ENCODE results near the gene IQCF2.
"Not testable (repeated sequence)": the region's sequence is repeated elsewhere in the genome, so short reads cannot be mapped to it uniquely, and the experiment has no call there.

Gene IQCF2

GRCh38 chr3:51860703-51861665 lies at the start of gene IQCF2:
Gene IQCF2, plus strand, starts transcription at chr3:51861615. Its CDS starts 52 bp downstream, at chr3:51861667.
- DNase-seq (ENCODE audit: low spot score) = no peak

- no peak for DNase-seq (ENCODE audit: low spot score)
These were observed 47.9 kb upstream of the IQCF2 start for GRCh38 chr3:51813539-51813938.

DNA sequence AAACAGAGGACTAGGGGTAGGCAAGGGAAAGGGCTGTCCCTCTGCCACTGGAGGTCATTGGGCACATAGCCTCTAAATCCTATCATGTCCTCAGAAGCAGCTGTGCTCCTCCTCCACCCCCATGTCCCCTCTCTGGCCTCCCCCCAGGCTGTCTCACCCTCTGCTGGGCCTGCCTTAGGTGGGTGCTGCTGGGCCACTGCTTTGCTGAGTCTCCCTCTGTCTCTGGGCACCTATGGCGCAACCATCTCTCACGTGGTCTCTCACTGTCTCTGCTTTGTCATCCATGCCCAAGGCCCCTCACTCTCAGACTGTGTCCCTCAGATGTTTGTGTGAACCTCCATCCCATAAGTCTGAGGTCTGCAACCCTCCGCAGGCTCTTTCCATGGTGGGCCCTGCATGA lies 47.4 kb upstream of the IQCF2 start:
- DNase-seq (ENCODE audit: low spot score) = no peak

- no peak for DNase-seq (ENCODE audit: low spot score)
These were observed 45.8 kb upstream of the IQCF2 start for GRCh38 chr3:51815614-51816013.

DNA sequence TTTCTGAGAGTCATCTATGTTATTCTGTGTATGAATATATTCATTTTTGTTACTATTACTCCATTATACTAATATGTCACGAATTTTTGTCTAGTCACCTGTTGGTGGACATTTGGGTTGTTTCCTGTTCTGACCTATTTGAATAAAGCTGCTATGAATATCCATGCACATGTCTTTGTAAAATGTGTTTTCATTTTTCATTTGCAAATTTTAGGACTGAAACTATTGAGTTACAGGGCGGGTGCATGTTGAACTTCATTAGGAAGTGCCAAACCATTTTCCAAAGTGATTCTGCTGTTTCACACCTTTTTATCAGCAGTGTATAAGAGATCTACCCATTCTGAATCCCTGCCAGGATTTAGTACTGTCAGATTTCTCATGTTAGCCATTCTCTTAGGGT lies 44.7 kb upstream of the IQCF2 start:
- no peak for DNase-seq (ENCODE audit: low spot score)

GRCh38 chr3:51817375-51817774 lies 44.0 kb upstream of the IQCF2 start:
- DNase-seq (ENCODE audit: low spot score) = no peak

DNA sequence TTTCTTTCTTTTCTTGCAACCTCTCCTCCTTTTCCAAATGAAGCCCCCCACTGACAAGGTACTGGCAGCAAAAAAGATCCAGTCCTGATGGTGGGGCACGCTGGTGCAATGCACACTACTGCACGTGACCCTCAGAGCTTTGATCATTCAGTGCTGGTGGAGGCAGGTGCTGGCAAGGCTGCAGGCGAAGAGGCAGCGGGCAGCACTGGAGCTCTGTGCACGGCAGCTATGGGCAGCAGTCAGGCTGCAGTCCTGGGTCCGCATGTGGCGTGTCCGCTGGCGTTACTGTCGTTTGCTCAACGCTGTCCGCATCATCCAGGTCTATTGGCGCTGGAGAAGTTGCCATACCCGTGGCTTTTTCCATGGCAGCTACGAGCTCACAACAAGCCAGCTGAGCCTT lies 42.3 kb upstream of the IQCF2 start:
- DNase-seq (ENCODE audit: low spot score) = no peak

- no peak for DNase-seq (ENCODE audit: low spot score)
These were observed 41.6 kb upstream of the IQCF2 start for GRCh38 chr3:51819709-51820406.

DNA sequence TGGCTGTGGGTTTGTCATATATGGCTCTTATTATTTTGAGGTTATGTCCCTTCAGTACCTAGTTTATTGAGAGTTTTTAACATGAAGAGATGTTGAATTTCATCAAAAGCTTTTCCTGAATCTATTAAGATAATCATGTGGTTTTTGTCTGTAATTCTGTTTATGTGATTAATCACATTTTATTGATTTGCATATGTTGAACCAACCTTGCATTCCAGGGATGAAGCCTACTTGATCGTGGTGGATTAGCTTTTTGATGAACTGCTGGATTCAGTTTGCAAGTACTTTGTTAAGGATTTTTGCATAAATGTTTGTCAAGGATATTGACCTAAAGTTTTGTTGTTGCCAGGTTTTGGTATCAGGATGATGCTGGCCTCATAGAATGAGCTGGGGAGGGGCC lies 33.1 kb upstream of the IQCF2 start:
- DNase-seq (ENCODE audit: low spot score) = no peak

DNA sequence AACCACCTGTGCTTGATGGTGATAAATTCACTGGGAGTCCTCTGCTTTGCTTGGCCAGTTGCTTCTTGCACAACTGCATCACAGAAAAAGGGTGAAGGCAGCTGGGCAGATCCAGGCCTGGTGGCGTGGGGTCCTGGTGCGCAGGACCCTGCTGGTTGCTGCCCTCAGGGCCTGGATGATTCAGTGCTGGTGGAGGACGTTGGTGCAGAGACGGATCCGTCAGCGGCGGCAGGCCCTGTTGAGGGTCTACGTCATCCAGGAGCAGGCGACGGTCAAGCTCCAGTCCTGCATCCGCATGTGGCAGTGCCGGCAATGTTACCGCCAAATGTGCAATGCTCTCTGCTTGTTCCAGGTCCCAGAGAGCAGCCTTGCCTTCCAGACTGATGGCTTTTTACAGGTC lies 31.1 kb upstream of the IQCF2 start:
- DNase-seq (ENCODE audit: low spot score) = no peak

GRCh38 chr3:51830836-51831385 lies 30.5 kb upstream of the IQCF2 start:
- no peak for DNase-seq (ENCODE audit: low spot score)

DNA sequence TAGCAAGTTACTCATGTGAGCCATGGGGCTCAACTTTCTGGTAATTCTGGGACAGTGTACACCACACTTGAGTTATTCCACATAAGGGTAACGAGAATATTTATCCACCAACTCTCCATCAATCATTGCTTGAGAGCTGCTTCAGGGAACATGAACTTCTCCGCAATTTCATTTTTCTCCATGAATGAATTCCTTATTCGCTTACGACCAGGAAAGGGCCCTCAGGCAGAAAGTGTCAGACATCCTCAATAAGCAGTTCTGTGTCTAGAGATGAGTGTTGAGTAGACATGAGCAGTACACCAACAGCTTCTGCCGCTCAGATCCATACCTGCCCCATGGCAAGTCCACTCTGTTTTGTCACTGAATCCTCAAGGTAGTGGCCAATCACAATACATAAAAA lies 24.8 kb upstream of the IQCF2 start:
- no peak for DNase-seq (ENCODE audit: low spot score)

DNA sequence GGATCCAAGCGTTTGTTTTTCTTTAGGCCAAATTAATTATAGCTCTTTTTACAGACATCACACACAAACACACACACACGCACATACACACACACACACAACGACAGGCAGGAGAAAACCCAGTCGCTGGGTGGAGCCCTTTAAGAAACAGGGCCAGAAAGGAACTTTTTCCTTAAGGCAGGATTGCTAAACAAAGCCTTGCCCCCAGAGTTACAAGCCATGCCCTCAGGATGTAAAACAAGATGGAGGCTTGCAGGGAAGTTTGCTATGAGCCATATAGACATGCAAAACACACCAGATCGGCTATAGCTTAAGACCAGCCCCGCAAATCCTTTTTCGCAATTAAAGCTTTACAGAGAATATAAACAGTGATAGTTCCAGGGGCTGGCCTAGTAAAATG lies 16.3 kb upstream of the IQCF2 start:
- DNase-seq (ENCODE audit: low spot score) = no peak

- DNase-seq (ENCODE audit: low spot score) = not testable (repeated sequence)
These were observed 6.0 kb upstream of the IQCF2 start for GRCh38 chr3:51855411-51855810.

DNA sequence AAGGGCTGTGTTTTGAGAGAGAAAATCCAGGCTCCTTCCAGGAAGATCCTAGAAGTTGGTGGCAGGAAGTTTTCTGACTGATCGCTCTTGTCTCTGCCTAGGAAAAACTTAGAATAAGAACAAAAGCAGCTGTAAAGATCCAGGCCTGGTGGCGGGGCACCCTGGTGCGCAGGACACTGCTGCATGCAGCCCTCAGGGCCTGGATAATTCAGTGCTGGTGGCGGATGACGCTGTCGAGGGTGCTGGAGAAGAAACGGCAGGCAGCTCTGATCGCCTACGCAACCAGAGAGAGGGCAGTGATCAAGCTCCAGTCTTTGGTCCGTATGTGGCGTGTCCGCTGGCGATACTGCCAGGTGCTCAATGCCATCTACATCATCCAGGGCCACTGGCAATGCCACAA lies 1.5 kb downstream of the IQCF2 start:
- DNase-seq (ENCODE audit: low spot score) = no peak

DNA sequence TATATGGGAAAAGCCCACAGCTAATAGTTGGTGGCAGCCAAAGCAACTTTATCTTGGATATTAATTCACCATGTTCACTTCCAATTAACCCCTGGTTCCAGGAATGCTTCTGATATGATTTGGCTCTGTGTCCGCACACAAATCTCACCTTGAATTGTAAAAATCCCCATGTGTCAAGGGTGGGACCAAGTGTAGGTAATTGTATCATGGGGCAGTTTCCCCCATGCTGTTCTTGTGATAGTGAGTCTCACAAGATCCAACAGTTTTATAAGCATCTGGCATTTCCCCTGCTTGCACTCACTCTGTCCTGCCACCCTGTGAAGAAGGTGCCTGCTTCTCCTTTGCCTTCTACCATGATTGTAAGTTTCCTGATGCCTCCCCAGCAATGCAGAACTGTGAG lies 7.5 kb downstream of the IQCF2 start:
- DNase-seq (ENCODE audit: low spot score) = not testable (repeated sequence)

- no peak for DNase-seq (ENCODE audit: low spot score)
These were observed 7.9 kb downstream of the IQCF2 start for GRCh38 chr3:51869304-51869703.

GRCh38 chr3:51873253-51873766 lies 11.9 kb downstream of the IQCF2 start:
- DNase-seq (ENCODE audit: low spot score) = no peak

DNA sequence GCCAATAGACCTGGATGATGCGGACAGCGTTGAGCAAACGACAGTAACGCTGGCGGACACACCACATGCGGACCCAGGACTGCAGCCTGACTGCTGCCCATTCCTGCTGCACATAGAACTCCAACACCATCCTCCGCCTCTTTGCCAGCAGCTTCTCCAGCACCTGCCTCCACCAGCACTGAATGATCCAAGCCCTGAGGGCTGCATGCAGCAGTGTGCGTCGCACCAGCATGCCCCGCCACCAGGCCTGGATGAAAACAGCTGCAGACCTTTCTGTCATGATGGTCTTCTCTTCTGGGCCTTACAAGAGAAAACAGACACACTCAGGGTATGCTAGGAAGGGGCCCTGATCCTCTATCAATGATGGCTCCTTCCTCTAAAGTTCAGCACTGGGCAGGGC lies 12.5 kb downstream of the IQCF2 start:
- DNase-seq (ENCODE audit: low spot score) = no peak

- no peak for DNase-seq (ENCODE audit: low spot score)
These were observed 13.0 kb downstream of the IQCF2 start for GRCh38 chr3:51874411-51874810.

GRCh38 chr3:51874889-51875288 lies 13.5 kb downstream of the IQCF2 start:
- DNase-seq (ENCODE audit: low spot score) = peak; percentile 6

- DNase-seq (ENCODE audit: low spot score) = no peak
These were observed 14.1 kb downstream of the IQCF2 start, which contains the start of gene IQCF5 for GRCh38 chr3:51875501-51875900. Gene IQCF5, minus strand, starts transcription at chr3:51875601. Its CDS starts 70 bp downstream, at chr3:51875531.

GRCh38 chr3:51876186-51876585 lies 14.8 kb downstream of the IQCF2 start:
- DNase-seq (ENCODE audit: low spot score) = no peak

All from LoVo (cell line).